ENCODE measurements around the gene CRIM1.

Gene CRIM1

GRCh38 chr2:36478999-36479398, 123.4 kb downstream of the CRIM1 start:
- Mint-ChIP-seq H3K36me3 (ENCODE audit: low read depth) (peaks cover 94% of the 10 kb centered on the region), H3K27ac (peak overlapping the region in 1 of 3 experiments; percentile 67), H3K27me3 (ENCODE audit: low read depth) (no peaks in the 10 kb centered on the region), H3K9me3 (peaks cover 31% of the 10 kb centered on the region), H3K4me1 (peaks cover 9% of the 10 kb centered on the region), H3K4me3 (no peak overlapping the region)
- TF ChIP-seq CTCF (IDR thresholded peaks at IDR 0.05; ENCODE audit: unreplicated experiment in 3 of 3): no peak

GRCh38 chr2:36479406-36479805, 123.8 kb downstream of the CRIM1 start:
- peaks cover 9% of the 10 kb centered on the region for H3K4me1 Mint-ChIP-seq
- no peak overlapping the region for H3K4me3 Mint-ChIP-seq
- H3K9me3 Mint-ChIP-seq: peaks cover 31% of the 10 kb centered on the region
- H3K27ac Mint-ChIP-seq: no peak overlapping the region
- no peak for TF ChIP-seq CTCF (IDR thresholded peaks at IDR 0.05; ENCODE audit: unreplicated experiment in 3 of 3)
- H3K27me3 Mint-ChIP-seq (ENCODE audit: low read depth): no peaks in the 10 kb centered on the region
- H3K36me3 Mint-ChIP-seq (ENCODE audit: low read depth): peaks cover 94% of the 10 kb centered on the region

GRCh38 chr2:36480028-36480427, 124.5 kb downstream of the CRIM1 start:
- Mint-ChIP-seq H3K27ac (no peak overlapping the region), H3K27me3 (ENCODE audit: low read depth) (no peaks in the 10 kb centered on the region), H3K36me3 (ENCODE audit: low read depth) (peaks cover 91% of the 10 kb centered on the region), H3K4me3 (no peak overlapping the region), H3K4me1 (peaks cover 9% of the 10 kb centered on the region), H3K9me3 (peaks cover 28% of the 10 kb centered on the region)
- TF ChIP-seq CTCF (IDR thresholded peaks at IDR 0.05; ENCODE audit: unreplicated experiment in 3 of 3): no peak

- TF ChIP-seq CTCF (IDR thresholded peaks at IDR 0.05; ENCODE audit: unreplicated experiment in 3 of 3): no peak
- Mint-ChIP-seq H3K9me3 (peaks cover 22% of the 10 kb centered on the region), H3K27me3 (ENCODE audit: low read depth) (no peaks in the 10 kb centered on the region), H3K4me3 (no peak overlapping the region), H3K27ac (no peak overlapping the region), H3K4me1 (peaks cover 14% of the 10 kb centered on the region), H3K36me3 (ENCODE audit: low read depth) (peaks cover 89% of the 10 kb centered on the region)
These were observed 125.1 kb downstream of the CRIM1 start for GRCh38 chr2:36480636-36481035.

GRCh38 chr2:36481709-36482108, 126.1 kb downstream of the CRIM1 start:
- H3K36me3 Mint-ChIP-seq (ENCODE audit: low read depth): peaks cover 78% of the 10 kb centered on the region
- H3K4me3 Mint-ChIP-seq: no peak overlapping the region
- peaks cover 13% of the 10 kb centered on the region for H3K9me3 Mint-ChIP-seq
- no peaks in the 10 kb centered on the region for H3K27me3 Mint-ChIP-seq (ENCODE audit: low read depth)
- TF ChIP-seq CTCF (IDR thresholded peaks at IDR 0.05; ENCODE audit: unreplicated experiment in 3 of 3): no peak
- H3K4me1 Mint-ChIP-seq: peaks cover 21% of the 10 kb centered on the region
- H3K27ac Mint-ChIP-seq: no peak overlapping the region

- TF ChIP-seq CTCF (IDR thresholded peaks at IDR 0.05; ENCODE audit: unreplicated experiment in 3 of 3): no peak
- no peak overlapping the region for H3K4me3 Mint-ChIP-seq
- H3K36me3 Mint-ChIP-seq (ENCODE audit: low read depth): peaks cover 68% of the 10 kb centered on the region
- H3K27ac Mint-ChIP-seq: no peak overlapping the region
- no peaks in the 10 kb centered on the region for H3K27me3 Mint-ChIP-seq (ENCODE audit: low read depth)
- peaks cover 8% of the 10 kb centered on the region for H3K9me3 Mint-ChIP-seq
- peaks cover 31% of the 10 kb centered on the region for H3K4me1 Mint-ChIP-seq
These were observed 127.1 kb downstream of the CRIM1 start for GRCh38 chr2:36482576-36483214.

Data from nephron (organoid).